Sigmoid colon (tissue), 4 donors: ENCODE measurements around the gene HBG1.

Experiments
- EP300 ChIP-seq, 4 donors: sonication (generic); formaldehyde crosslinking; IDR thresholded peaks; one replicate each; pipeline ENCODE4 v1.6.1; 2017; ENCODE audit warnings: antibody characterized with exemption in 4 of 4
- TF ChIP-seq, protein P1 (sequence below), 4 experiments: fragments of 450-650 bp in 3 of 4; fragments of 200-600 bp in 1 of 4; IDR thresholded peaks; one replicate each; pipeline ENCODE4 v1.5.1; 2016 to 2019; ENCODE audit warnings: antibody characterized with exemption in 4 of 4, mild to moderate bottlenecking in 3 of 4, moderate library complexity in 2 of 4

DNA sequence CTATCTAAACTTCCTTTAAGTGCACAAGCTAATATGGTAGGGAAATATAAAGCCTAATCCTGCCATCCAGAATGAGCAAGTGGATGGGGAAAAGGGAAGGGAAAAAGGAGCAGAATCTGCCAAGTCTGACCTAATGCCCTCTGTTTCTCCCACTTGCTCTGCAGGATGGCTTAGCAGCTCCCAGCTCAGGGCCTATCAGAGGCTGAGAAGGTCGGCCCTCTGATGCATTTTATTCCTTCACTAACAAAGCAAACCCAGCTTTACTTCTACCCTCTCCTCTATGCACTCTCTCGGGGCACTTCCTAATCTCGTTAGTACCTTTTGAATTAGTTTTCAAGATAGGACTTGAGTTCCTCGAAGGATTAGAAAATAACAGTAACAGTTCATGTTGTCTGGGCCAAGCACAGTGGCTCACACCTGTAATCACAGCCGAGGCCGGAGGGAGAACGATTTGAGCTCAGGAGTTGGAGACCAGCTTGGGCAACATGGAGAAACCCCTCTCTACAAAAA lies 39.2 kb downstream of the HBG1 start:
- TF ChIP-seq, protein P1, sequence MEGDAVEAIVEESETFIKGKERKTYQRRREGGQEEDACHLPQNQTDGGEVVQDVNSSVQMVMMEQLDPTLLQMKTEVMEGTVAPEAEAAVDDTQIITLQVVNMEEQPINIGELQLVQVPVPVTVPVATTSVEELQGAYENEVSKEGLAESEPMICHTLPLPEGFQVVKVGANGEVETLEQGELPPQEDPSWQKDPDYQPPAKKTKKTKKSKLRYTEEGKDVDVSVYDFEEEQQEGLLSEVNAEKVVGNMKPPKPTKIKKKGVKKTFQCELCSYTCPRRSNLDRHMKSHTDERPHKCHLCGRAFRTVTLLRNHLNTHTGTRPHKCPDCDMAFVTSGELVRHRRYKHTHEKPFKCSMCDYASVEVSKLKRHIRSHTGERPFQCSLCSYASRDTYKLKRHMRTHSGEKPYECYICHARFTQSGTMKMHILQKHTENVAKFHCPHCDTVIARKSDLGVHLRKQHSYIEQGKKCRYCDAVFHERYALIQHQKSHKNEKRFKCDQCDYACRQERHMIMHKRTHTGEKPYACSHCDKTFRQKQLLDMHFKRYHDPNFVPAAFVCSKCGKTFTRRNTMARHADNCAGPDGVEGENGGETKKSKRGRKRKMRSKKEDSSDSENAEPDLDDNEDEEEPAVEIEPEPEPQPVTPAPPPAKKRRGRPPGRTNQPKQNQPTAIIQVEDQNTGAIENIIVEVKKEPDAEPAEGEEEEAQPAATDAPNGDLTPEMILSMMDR (IDR thresholded peaks at IDR 0.05), result no peak
- TF ChIP-seq EP300 (IDR thresholded peaks at IDR 0.05), result no peak
